ENCODE measurements around the gene PEMT. TPM values are rescaled to one million over a fixed set of nuclear protein-coding genes. Genes with fewer than 3 reads are reported as not detected.

PEMT gene
- total RNA-seq, 1 experiment from 2014 or later: 178 TPM

DNA sequence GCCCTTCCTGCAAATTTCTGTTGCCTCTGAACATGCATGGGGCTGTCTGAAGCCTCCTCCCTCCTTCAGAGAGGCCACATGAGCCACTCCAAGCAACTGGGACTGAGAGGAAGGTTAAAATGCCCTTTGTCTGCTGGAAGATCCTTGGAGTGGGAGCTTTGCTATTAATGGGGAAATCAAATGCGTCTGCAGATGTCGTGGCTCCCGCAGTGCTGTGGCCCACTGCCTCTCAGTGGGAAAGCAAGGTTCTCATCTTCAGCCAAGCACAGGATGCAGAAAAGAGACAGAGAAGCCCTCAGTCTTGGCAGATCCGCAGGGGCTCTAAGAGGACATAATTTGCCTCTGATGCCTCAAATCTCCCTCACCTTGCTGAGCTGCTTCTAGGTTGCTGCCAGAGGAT is 34.8 kb downstream of the PEMT start:
- DNase-seq: no peak
- BruUV-seq (replicated peaks): no TSS peak
- no peak overlapping the region for H2AFZ ChIP-seq (ENCODE audit: low read length)
- no peak for ATAC-seq
- no peak overlapping the region for H3K27ac ChIP-seq (ENCODE audit: low read length)
- H3K79me2 ChIP-seq (ENCODE audit: low read length): no peaks in the 10 kb centered on the region
- no peaks in the 10 kb centered on the region for H3K9me2 ChIP-seq (replicated peaks; ENCODE audit: low read length)
- no peaks in the 10 kb centered on the region for H4K20me1 ChIP-seq (ENCODE audit: low read length)
- intact Hi-C loops (cut with micrococcal nuclease): no loop called here
- TF ChIP-seq EZH2phosphoT487 (IDR thresholded peaks at IDR 0.05; ENCODE audit: borderline replicate concordance, low read length) (no peak), EZH2 (IDR thresholded peaks at IDR 0.05; ENCODE audit: low read length, unreplicated experiment) (no peak), CTCF (conservative IDR thresholded peaks at IDR 0.05; ENCODE audit: low read depth, low read length) (no peak)
- H3F3A ChIP-seq (ENCODE audit: low read length, unreplicated experiment): no peaks in the 10 kb centered on the region
- no peaks in the 10 kb centered on the region for H3K9me3 ChIP-seq (ENCODE audit: low read length)
- CTCF ChIA-PET: no interaction called here
- H3K9ac ChIP-seq (ENCODE audit: low read length): no peak overlapping the region
- H3K27me3 ChIP-seq (ENCODE audit: low read length): no peaks in the 10 kb centered on the region
- H3K4me1 ChIP-seq (ENCODE audit: insufficient read depth, low read length): no peaks in the 10 kb centered on the region; the same call in 1 of the 2 replicates
- H3K4me3 ChIP-seq (ENCODE audit: low read length): no peak overlapping the region
- H3K36me3 ChIP-seq (ENCODE audit: low read depth, low read length): no peaks in the 10 kb centered on the region
- POLR2A ChIA-PET (ENCODE audit: unreplicated experiment): no interaction called here
- no peak overlapping the region for H3K4me2 ChIP-seq (ENCODE audit: low read length)

GRCh38 chr17:17555906-17556305 is 35.6 kb downstream of the PEMT start:
- no peak overlapping the region for H3K4me3 ChIP-seq (ENCODE audit: low read length)
- BruUV-seq (replicated peaks): no TSS peak
- no peaks in the 10 kb centered on the region for H4K20me1 ChIP-seq (ENCODE audit: low read length)
- H3K9ac ChIP-seq (ENCODE audit: low read length): no peak overlapping the region
- TF ChIP-seq EZH2 (IDR thresholded peaks at IDR 0.05; ENCODE audit: low read length, unreplicated experiment) (no peak), CTCF (conservative IDR thresholded peaks at IDR 0.05; ENCODE audit: low read depth, low read length) (no peak), EZH2phosphoT487 (IDR thresholded peaks at IDR 0.05; ENCODE audit: borderline replicate concordance, low read length) (no peak)
- no peak overlapping the region for H3K4me2 ChIP-seq (ENCODE audit: low read length)
- DNase-seq: no peak
- no peak overlapping the region for H2AFZ ChIP-seq (ENCODE audit: low read length)
- no peak overlapping the region for H3K27ac ChIP-seq (ENCODE audit: low read length)
- no peaks in the 10 kb centered on the region for H3F3A ChIP-seq (ENCODE audit: low read length, unreplicated experiment)
- H3K4me1 ChIP-seq (ENCODE audit: insufficient read depth, low read length): no peaks in the 10 kb centered on the region
- no peak for ATAC-seq
- H3K79me2 ChIP-seq (ENCODE audit: low read length): no peaks in the 10 kb centered on the region
- no peaks in the 10 kb centered on the region for H3K27me3 ChIP-seq (ENCODE audit: low read length)
- intact Hi-C loops (cut with micrococcal nuclease): no loop called here
- H3K36me3 ChIP-seq (ENCODE audit: low read depth, low read length): no peaks in the 10 kb centered on the region
- H3K9me3 ChIP-seq (ENCODE audit: low read length): no peaks in the 10 kb centered on the region
- POLR2A ChIA-PET (ENCODE audit: unreplicated experiment): no interaction called here
- no peaks in the 10 kb centered on the region for H3K9me2 ChIP-seq (replicated peaks; ENCODE audit: low read length)
- CTCF ChIA-PET: no interaction called here

- no peaks in the 10 kb centered on the region for H3K9me2 ChIP-seq (replicated peaks; ENCODE audit: low read length)
- TF ChIP-seq EZH2 (IDR thresholded peaks at IDR 0.05; ENCODE audit: low read length, unreplicated experiment): no peak
- H3K9ac ChIP-seq (ENCODE audit: low read length): no peak overlapping the region
- no peak overlapping the region for H2AFZ ChIP-seq (ENCODE audit: low read length)
- no peak overlapping the region for H3K4me3 ChIP-seq (ENCODE audit: low read length)
- H3K27ac ChIP-seq (ENCODE audit: low read length): no peak overlapping the region
- ATAC-seq (no peak), DNase-seq (no peak)
- ChIA-PET CTCF (interaction anchor here (0.5 kb wide), 1 partner anchor 58 kb away, joined by 10 read pairs; no protein-coding TSS in a partner anchor), POLR2A (ENCODE audit: unreplicated experiment) (no interaction called here)
- H4K20me1 ChIP-seq (ENCODE audit: low read length): no peaks in the 10 kb centered on the region
- no TSS peak for BruUV-seq (replicated peaks)
- H3K9me3 ChIP-seq (ENCODE audit: low read length): no peaks in the 10 kb centered on the region
- H3K4me1 ChIP-seq (ENCODE audit: insufficient read depth, low read length): no peaks in the 10 kb centered on the region
- no peak overlapping the region for H3K4me2 ChIP-seq (ENCODE audit: low read length)
- intact Hi-C loops (cut with micrococcal nuclease): no loop called here
- H3K36me3 ChIP-seq (ENCODE audit: low read depth, low read length): no peaks in the 10 kb centered on the region
- no peaks in the 10 kb centered on the region for H3K79me2 ChIP-seq (ENCODE audit: low read length)
- H3K27me3 ChIP-seq (ENCODE audit: low read length): no peaks in the 10 kb centered on the region
- H3F3A ChIP-seq (ENCODE audit: low read length, unreplicated experiment): no peaks in the 10 kb centered on the region
Measured at GRCh38 chr17:17555151-17555550, 36.4 kb downstream of the PEMT start.

Data from PC-3 (cell line).